ENCODE results near the gene SH3GLB1. TPM values are rescaled to one million over a fixed set of nuclear protein-coding genes. Genes with fewer than 3 reads are reported as not detected.
A peak's percentile ranks its signal among the peaks of the same experiment; 100 is the strongest.

Gene SH3GLB1
- total and polyA plus RNA-seq, 2 of the 4 experiments (the other 2 are of a cell fraction), result 22.2 to 36.5 TPM

GRCh38 chr1:86704972-86705664 is 742 bp downstream of the SH3GLB1 start:
- peak overlapping the region; percentile 64 for H3K4me3 ChIP-seq (ENCODE audit: insufficient read depth, low read depth, low read length)
- H2AK5ac ChIP-seq (ENCODE audit: low read depth, low read length), result peak overlapping the region; percentile 54
- TF ChIP-seq POLR2A (IDR thresholded peaks at IDR 0.05; ENCODE audit: low read depth, low read length) (no peak), RFX5 (IDR thresholded peaks at IDR 0.05; ENCODE audit: low read depth, low read length) (no peak)
- H2BK120ac ChIP-seq (ENCODE audit: low read depth, low read length), result peak overlapping the region; percentile 20; the same call in 1 of the 2 replicates
- H3K18ac ChIP-seq (ENCODE audit: low read depth, low read length), result peak overlapping the region; percentile 22
- ChIA-PET POLR2A (ENCODE audit: unreplicated experiment) (interaction anchor here (0.5 to 1.5 kb wide), 5 partner anchors 9 to 115 kb away, joined by 3 to 9 read pairs (median 3); no protein-coding TSS in a partner anchor), CTCF (interaction anchor here (0.6 to 1.6 kb wide), 8 partner anchors 9 to 507 kb away, joined by 3 to 10 read pairs (median 5); no protein-coding TSS in a partner anchor)
- WGBS, 2 experiments (ENCODE audit: extremely low coverage in 2 of 2, insufficient read length in 1 of 2), result 0% methylated on average over 14 of the region's 41 CpGs; no CpG with 5 or more reads in 1 of the 2 experiments
- peak overlapping the region; percentile 87 for H2BK5ac ChIP-seq (ENCODE audit: low read depth, low read length, poor library complexity, severe bottlenecking)
- peak overlapping the region; percentile 50; the same call in 1 of the 3 replicates for H2BK15ac ChIP-seq (ENCODE audit: low read depth, low read length)
- H2AFZ ChIP-seq (replicated peaks; ENCODE audit: low read length, poor library complexity), result peak overlapping the region; percentile 96
- DNase-seq, result peak; percentile 50
- H2AK9ac ChIP-seq (replicated peaks; ENCODE audit: low read depth, low read length, poor library complexity), result peak overlapping the region; percentile 98
- H3K14ac ChIP-seq (replicated peaks; ENCODE audit: low read depth, low read length), result peak overlapping the region; percentile 92
- H2BK20ac ChIP-seq (ENCODE audit: low read depth, low read length), result no peak overlapping the region
- no peaks in the 10 kb centered on the region for H3K9me3 ChIP-seq (ENCODE audit: control insufficient read depth, insufficient read depth, low read length)
- peak overlapping the region; percentile 90 for H3K27ac ChIP-seq (ENCODE audit: insufficient read depth, low read length)
- no peaks in the 10 kb centered on the region; the same call in none of the 2 replicates for H3K36me3 ChIP-seq (ENCODE audit: control insufficient read depth, insufficient read depth, low read length)
- peak overlapping the region; percentile 58 for H4K5ac ChIP-seq (ENCODE audit: low read depth, low read length)
- peak; percentile 54 for ATAC-seq (ENCODE audit: low read depth)
- peaks cover 44% of the 10 kb centered on the region for H4K20me1 ChIP-seq (ENCODE audit: insufficient read depth, low read length)
- H3K9ac ChIP-seq (ENCODE audit: low read depth, low read length), result peak overlapping the region; percentile 96
- H4K91ac ChIP-seq (ENCODE audit: insufficient read depth, low read depth, low read length), result peak overlapping the region; percentile 66; the same call in 1 of the 2 replicates
- intact Hi-C loops (cut with micrococcal nuclease), result loop anchor here (2.0 to 5.0 kb wide), 3 partner anchors 260 to 380 kb away; partner anchors contain the start of gene ODF2L
- no peaks in the 10 kb centered on the region for H3K27me3 ChIP-seq (ENCODE audit: control insufficient read depth, insufficient read depth, low read length)
- no peaks in the 10 kb centered on the region; the same call in 1 of the 2 replicates for H3K9me1 ChIP-seq (ENCODE audit: insufficient read depth, low read length)
- H4K8ac ChIP-seq (ENCODE audit: low read depth in 2 of 2, low read length in 2 of 2), result peak overlapping the region; percentile 35 to 91; a peak in 3 of 4 replicates
- H3K23ac ChIP-seq (ENCODE audit: low read depth, low read length), result peak overlapping the region; percentile 65
- peak overlapping the region; percentile 84 for H3K56ac ChIP-seq (ENCODE audit: extremely low read depth, insufficient read depth, low read length)
- H3K4ac ChIP-seq (ENCODE audit: low read depth, low read length), result peak overlapping the region; percentile 79
- H3K4me1 ChIP-seq (ENCODE audit: control insufficient read depth, insufficient read depth, low read length), result no peaks in the 10 kb centered on the region; the same call in 1 of the 2 replicates
- in situ Hi-C loops (cut with MboI; ENCODE audit: low sequenced_read_pairs), result loop anchor here (25.0 kb wide), 1 partner anchor 993 kb away; the partner anchor contains the start of gene ZNHIT6
- H3K79me1 ChIP-seq (ENCODE audit: low read depth in 1 of 2, low read length in 2 of 2), result peaks cover 0 to 19% of the 10 kb centered on the region in 2 experiments; a peak in 2 of 4 replicates
- no TSS peak for BruUV-seq (replicated peaks)
- H3K4me2 ChIP-seq (ENCODE audit: low read depth, low read length), result peak overlapping the region; percentile 100
- dilution Hi-C loops (cut with HindIII; ENCODE audit: low sequenced_read_pairs, unreplicated experiment), result no loop called here
